ENCODE measurements around the gene EVA1C.

EVA1C gene

GRCh38 chr21:32543975-32544374 lies 131.5 kb downstream of the EVA1C start:
- TF ChIP-seq CTCF (IDR thresholded peaks at IDR 0.05; ENCODE audit: unreplicated experiment in 3 of 3) = no peak
- H3K27me3 Mint-ChIP-seq (ENCODE audit: low read depth) = no peaks in the 10 kb centered on the region
- no peaks in the 10 kb centered on the region for H3K9me3 Mint-ChIP-seq
- no peaks in the 10 kb centered on the region for H3K36me3 Mint-ChIP-seq (ENCODE audit: low read depth)
- H3K27ac Mint-ChIP-seq = no peak overlapping the region
- H3K4me1 Mint-ChIP-seq = no peaks in the 10 kb centered on the region
- no peak overlapping the region for H3K4me3 Mint-ChIP-seq

GRCh38 chr21:32544697-32545096 lies 132.2 kb downstream of the EVA1C start:
- Mint-ChIP-seq H3K27ac (no peak overlapping the region), H3K4me3 (no peak overlapping the region), H3K9me3 (no peaks in the 10 kb centered on the region), H3K36me3 (ENCODE audit: low read depth) (no peaks in the 10 kb centered on the region), H3K27me3 (ENCODE audit: low read depth) (no peaks in the 10 kb centered on the region), H3K4me1 (no peaks in the 10 kb centered on the region)
- no peak for TF ChIP-seq CTCF (IDR thresholded peaks at IDR 0.05; ENCODE audit: unreplicated experiment in 3 of 3)

GRCh38 chr21:32545948-32546441 lies 133.5 kb downstream of the EVA1C start:
- Mint-ChIP-seq H3K36me3 (ENCODE audit: low read depth) (no peaks in the 10 kb centered on the region), H3K27me3 (ENCODE audit: low read depth) (no peaks in the 10 kb centered on the region), H3K4me1 (no peaks in the 10 kb centered on the region), H3K27ac (no peak overlapping the region), H3K4me3 (no peak overlapping the region), H3K9me3 (no peaks in the 10 kb centered on the region)
- no peak for TF ChIP-seq CTCF (IDR thresholded peaks at IDR 0.05; ENCODE audit: unreplicated experiment in 3 of 3)

GRCh38 chr21:32547018-32547417 lies 134.5 kb downstream of the EVA1C start:
- no peaks in the 10 kb centered on the region for H3K36me3 Mint-ChIP-seq (ENCODE audit: low read depth)
- no peaks in the 10 kb centered on the region for H3K27me3 Mint-ChIP-seq (ENCODE audit: low read depth)
- no peaks in the 10 kb centered on the region for H3K4me1 Mint-ChIP-seq

GRCh38 chr21:32548978-32549377 lies 136.5 kb downstream of the EVA1C start:
- no peaks in the 10 kb centered on the region for H3K9me3 Mint-ChIP-seq
- no peak overlapping the region for H3K4me3 Mint-ChIP-seq
- TF ChIP-seq CTCF (IDR thresholded peaks at IDR 0.05; ENCODE audit: unreplicated experiment in 3 of 3) = no peak
- H3K27me3 Mint-ChIP-seq (ENCODE audit: low read depth) = no peaks in the 10 kb centered on the region
- H3K4me1 Mint-ChIP-seq = no peaks in the 10 kb centered on the region
- no peak overlapping the region for H3K27ac Mint-ChIP-seq
- H3K36me3 Mint-ChIP-seq (ENCODE audit: low read depth) = no peaks in the 10 kb centered on the region

More at GRCh38 chr21:32547018-32547417, 134.5 kb downstream of the EVA1C start:
- TF ChIP-seq CTCF (IDR thresholded peaks at IDR 0.05; ENCODE audit: unreplicated experiment in 3 of 3) = no peak
- no peak overlapping the region for H3K27ac Mint-ChIP-seq
- no peak overlapping the region for H3K4me3 Mint-ChIP-seq
- H3K9me3 Mint-ChIP-seq = no peaks in the 10 kb centered on the region

- no peaks in the 10 kb centered on the region for H3K9me3 Mint-ChIP-seq
- H3K4me3 Mint-ChIP-seq = no peak overlapping the region
- no peaks in the 10 kb centered on the region for H3K36me3 Mint-ChIP-seq (ENCODE audit: low read depth)
- H3K4me1 Mint-ChIP-seq = no peaks in the 10 kb centered on the region
- no peak for TF ChIP-seq CTCF (IDR thresholded peaks at IDR 0.05; ENCODE audit: unreplicated experiment in 3 of 3)
- H3K27me3 Mint-ChIP-seq (ENCODE audit: low read depth) = no peaks in the 10 kb centered on the region
- H3K27ac Mint-ChIP-seq = peak overlapping the region; percentile 33 to 86 (median 85)
These were observed 136.9 kb downstream of the EVA1C start for GRCh38 chr21:32549440-32549839.

All from nephron (organoid).